ENCODE data around the gene MICA. TPM values are rescaled to one million over a fixed set of nuclear protein-coding genes. Genes with fewer than 3 reads are reported as not detected.

Gene MICA
- total RNA-seq, 2 donors from 2014 or later = 16.1 to 22.8 TPM

- intact Hi-C loops (cut with DNase I) = no loop called here
- H3K4me1 ChIP-seq (replicated peaks) = no peaks in the 10 kb centered on the region
- TF ChIP-seq POLR2A (IDR thresholded peaks at IDR 0.05) = no peak
- TF ChIP-seq POLR2AphosphoS5 (IDR thresholded peaks at IDR 0.05) = no peak
- no peak for TF ChIP-seq CTCF (IDR thresholded peaks at IDR 0.05)
- no peaks in the 10 kb centered on the region for H3K36me3 ChIP-seq
- H3K9me3 ChIP-seq = no peaks in the 10 kb centered on the region
- WGBS = 75% methylated on average over 6 of the region's 6 CpGs
- H3K27me3 ChIP-seq (replicated peaks; ENCODE audit: insufficient read depth) = no peaks in the 10 kb centered on the region
- no peak overlapping the region for H3K4me3 ChIP-seq
- DNase-seq (ENCODE audit: low spot score) = no peak
- no peak overlapping the region for H3K27ac ChIP-seq
These were observed 24.7 kb upstream of the MICA start for GRCh38 chr6:31378721-31379103.

- Histone ChIP-seq H3K9me3 (no peaks in the 10 kb centered on the region), H3K4me1 (replicated peaks) (no peaks in the 10 kb centered on the region), H3K27me3 (replicated peaks; ENCODE audit: insufficient read depth) (no peaks in the 10 kb centered on the region), H3K36me3 (no peaks in the 10 kb centered on the region), H3K4me3 (no peak overlapping the region), H3K27ac (no peak overlapping the region)
- TF ChIP-seq CTCF (IDR thresholded peaks at IDR 0.05) = no peak
- no peak for TF ChIP-seq POLR2AphosphoS5 (IDR thresholded peaks at IDR 0.05)
- TF ChIP-seq POLR2A (IDR thresholded peaks at IDR 0.05) = no peak
- no peak for DNase-seq (ENCODE audit: low spot score)
- intact Hi-C loops (cut with DNase I) = no loop called here
- WGBS = 46% methylated on average over 10 of the region's 10 CpGs
These were observed 23.5 kb upstream of the MICA start for GRCh38 chr6:31379850-31380249.

- Histone ChIP-seq H3K27ac (no peak overlapping the region), H3K4me3 (no peak overlapping the region), H3K27me3 (replicated peaks; ENCODE audit: insufficient read depth) (no peaks in the 10 kb centered on the region), H3K36me3 (no peaks in the 10 kb centered on the region), H3K4me1 (replicated peaks) (no peaks in the 10 kb centered on the region), H3K9me3 (no peaks in the 10 kb centered on the region)
- intact Hi-C loops (cut with DNase I) = no loop called here
- 66% methylated on average over 4 of the region's 4 CpGs for WGBS
- no peak for TF ChIP-seq POLR2AphosphoS5 (IDR thresholded peaks at IDR 0.05)
- TF ChIP-seq CTCF (IDR thresholded peaks at IDR 0.05) = no peak
- no peak for TF ChIP-seq POLR2A (IDR thresholded peaks at IDR 0.05)
- DNase-seq (ENCODE audit: low spot score) = no peak
These were observed 21.7 kb upstream of the MICA start for GRCh38 chr6:31381666-31382065.

- no peaks in the 10 kb centered on the region for H3K27me3 ChIP-seq (replicated peaks; ENCODE audit: insufficient read depth)
- no peaks in the 10 kb centered on the region for H3K4me1 ChIP-seq (replicated peaks)
- TF ChIP-seq POLR2AphosphoS5 (IDR thresholded peaks at IDR 0.05) = no peak
- no peaks in the 10 kb centered on the region for H3K36me3 ChIP-seq
- DNase-seq (ENCODE audit: low spot score) = no peak
- intact Hi-C loops (cut with DNase I) = no loop called here
- no peaks in the 10 kb centered on the region for H3K9me3 ChIP-seq
- WGBS = 76% methylated on average over 5 of the region's 5 CpGs
- H3K4me3 ChIP-seq = no peak overlapping the region
- H3K27ac ChIP-seq = no peak overlapping the region
These were observed 20.2 kb upstream of the MICA start for GRCh38 chr6:31383149-31383548.

GRCh38 chr6:31385041-31385440 lies 18.4 kb upstream of the MICA start:
- H3K4me1 ChIP-seq (replicated peaks) = no peaks in the 10 kb centered on the region
- no peaks in the 10 kb centered on the region for H3K36me3 ChIP-seq
- DNase-seq (ENCODE audit: low spot score) = no peak
- H3K4me3 ChIP-seq = no peak overlapping the region
- 95% methylated on average over 3 of the region's 3 CpGs for WGBS
- H3K27ac ChIP-seq = no peak overlapping the region
- intact Hi-C loops (cut with DNase I) = no loop called here
- TF ChIP-seq POLR2A (IDR thresholded peaks at IDR 0.05) = no peak
- TF ChIP-seq POLR2AphosphoS5 (IDR thresholded peaks at IDR 0.05) = no peak
- no peak for TF ChIP-seq CTCF (IDR thresholded peaks at IDR 0.05)
- H3K27me3 ChIP-seq (replicated peaks; ENCODE audit: insufficient read depth) = no peaks in the 10 kb centered on the region
- no peaks in the 10 kb centered on the region for H3K9me3 ChIP-seq
